HFF-Myc (cell line): ENCODE data around the gene HEPACAM.

Source experiments
- DNase-seq: peaks from one replicate; pipeline ENCODE4 v3.0.0-alpha.2; 2011; ENCODE audit warnings: low read depth; ENCODE audit errors: extremely low read depth
- H3K4me3 ChIP-seq: replicated peaks from 2 replicates; pipeline ENCODE4 v1.5.1; 2011; ENCODE audit warnings: low read depth, mild to moderate bottlenecking, control low read depth, low read length
- TF ChIP-seq, protein P1 (sequence below): IDR thresholded peaks from 2 replicates; pipeline ENCODE4 v1.5.1; 2012; ENCODE audit warnings: mild to moderate bottlenecking, low read depth, low read length, control low read depth; ENCODE audit errors: missing control alignments

The HEPACAM gene

DNA sequence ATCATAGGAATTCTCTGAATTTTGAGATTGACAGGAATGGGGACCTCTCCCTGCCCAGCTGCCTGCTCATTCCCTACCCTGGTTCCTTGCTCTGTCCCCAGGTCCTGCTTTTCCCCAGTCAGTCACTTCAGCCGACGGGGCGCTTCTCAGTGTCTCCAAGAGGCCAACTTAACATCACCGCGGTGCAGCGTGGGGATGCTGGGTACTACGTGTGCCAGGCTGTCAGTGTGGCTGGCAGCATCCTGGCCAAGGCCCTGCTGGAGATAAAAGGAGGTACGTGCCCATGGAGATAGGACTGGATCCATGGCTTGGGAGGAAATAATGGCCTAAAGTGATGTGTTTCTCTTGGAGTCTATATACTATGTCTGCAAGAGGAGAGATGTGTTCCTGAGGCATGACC lies 63.6 kb downstream of the HEPACAM start:
- no peak for DNase-seq
- TF ChIP-seq, protein P1, sequence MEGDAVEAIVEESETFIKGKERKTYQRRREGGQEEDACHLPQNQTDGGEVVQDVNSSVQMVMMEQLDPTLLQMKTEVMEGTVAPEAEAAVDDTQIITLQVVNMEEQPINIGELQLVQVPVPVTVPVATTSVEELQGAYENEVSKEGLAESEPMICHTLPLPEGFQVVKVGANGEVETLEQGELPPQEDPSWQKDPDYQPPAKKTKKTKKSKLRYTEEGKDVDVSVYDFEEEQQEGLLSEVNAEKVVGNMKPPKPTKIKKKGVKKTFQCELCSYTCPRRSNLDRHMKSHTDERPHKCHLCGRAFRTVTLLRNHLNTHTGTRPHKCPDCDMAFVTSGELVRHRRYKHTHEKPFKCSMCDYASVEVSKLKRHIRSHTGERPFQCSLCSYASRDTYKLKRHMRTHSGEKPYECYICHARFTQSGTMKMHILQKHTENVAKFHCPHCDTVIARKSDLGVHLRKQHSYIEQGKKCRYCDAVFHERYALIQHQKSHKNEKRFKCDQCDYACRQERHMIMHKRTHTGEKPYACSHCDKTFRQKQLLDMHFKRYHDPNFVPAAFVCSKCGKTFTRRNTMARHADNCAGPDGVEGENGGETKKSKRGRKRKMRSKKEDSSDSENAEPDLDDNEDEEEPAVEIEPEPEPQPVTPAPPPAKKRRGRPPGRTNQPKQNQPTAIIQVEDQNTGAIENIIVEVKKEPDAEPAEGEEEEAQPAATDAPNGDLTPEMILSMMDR, result no peak
- no peak overlapping the region for H3K4me3 ChIP-seq

DNA sequence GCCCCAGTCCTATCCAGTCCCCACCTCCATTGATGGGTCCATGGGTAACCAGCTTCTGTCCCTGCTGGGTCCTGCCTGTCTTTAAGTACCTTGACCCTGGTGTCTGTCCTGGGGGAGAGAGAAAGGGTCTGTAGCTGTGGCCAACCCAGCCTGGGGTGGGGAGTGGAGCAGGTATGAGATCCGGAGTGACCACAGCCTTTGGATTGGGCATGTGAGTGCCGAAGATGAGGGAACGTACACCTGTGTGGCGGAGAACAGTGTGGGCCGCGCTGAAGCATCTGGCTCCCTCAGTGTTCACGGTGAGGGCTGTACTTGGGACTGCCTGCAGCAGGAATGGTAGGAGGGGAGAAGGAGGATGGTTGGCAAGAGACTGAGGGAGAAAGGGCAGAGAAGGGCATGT lies 65.4 kb downstream of the HEPACAM start:
- TF ChIP-seq, protein P1, result no peak
- DNase-seq, result no peak
- no peak overlapping the region for H3K4me3 ChIP-seq

DNA sequence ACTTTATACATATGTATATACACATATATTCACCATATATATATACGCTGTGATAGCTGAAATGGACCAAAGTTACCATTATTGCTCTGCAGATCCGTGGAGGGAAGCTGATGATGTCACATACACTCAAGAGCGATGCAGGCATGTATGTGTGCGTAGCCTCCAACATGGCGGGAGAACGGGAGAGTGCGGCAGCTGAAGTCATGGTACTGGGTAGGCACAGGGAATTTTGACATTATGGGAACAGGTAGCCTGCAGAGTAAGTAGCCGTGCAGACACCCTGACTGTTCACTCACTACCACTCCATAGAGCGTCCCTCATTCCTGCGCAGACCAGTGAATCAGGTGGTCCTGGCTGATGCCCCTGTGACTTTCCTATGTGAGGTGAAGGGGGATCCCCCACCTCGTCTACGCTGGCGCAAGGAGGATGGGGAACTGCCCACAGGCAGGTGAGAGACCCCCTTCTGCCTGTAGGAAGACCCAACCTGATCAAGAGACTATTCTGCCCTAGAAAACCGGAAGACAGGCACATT lies 65.9 kb downstream of the HEPACAM start:
- H3K4me3 ChIP-seq, result no peak overlapping the region
- TF ChIP-seq, protein P1, result no peak

DNA sequence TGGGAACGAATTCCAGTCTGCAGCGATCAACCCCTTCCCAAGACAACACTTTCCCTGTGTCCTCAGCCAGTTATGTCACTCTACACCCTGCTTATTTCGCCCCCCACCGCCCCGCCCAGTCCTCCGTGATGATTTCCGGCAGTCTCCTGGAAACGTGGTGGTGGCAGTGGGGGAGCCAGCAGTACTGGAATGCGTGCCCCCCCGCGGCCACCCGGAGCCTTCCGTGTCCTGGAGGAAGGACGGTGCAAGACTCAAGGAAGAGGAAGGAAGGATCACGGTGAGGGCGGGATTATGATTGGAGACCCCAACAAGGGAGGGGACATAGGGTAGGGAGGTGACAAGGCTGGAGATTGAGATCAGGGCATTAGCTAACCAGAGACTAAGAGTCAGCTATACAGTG lies 66.5 kb downstream of the HEPACAM start:
- H3K4me3 ChIP-seq, result no peak overlapping the region
- TF ChIP-seq, protein P1, result no peak
- DNase-seq, result no peak

More for the DNA sequence above, 65.9 kb downstream of the HEPACAM start:
- DNase-seq, result no peak
